Measurements from ENCODE around the gene MRPL23.

DNA sequence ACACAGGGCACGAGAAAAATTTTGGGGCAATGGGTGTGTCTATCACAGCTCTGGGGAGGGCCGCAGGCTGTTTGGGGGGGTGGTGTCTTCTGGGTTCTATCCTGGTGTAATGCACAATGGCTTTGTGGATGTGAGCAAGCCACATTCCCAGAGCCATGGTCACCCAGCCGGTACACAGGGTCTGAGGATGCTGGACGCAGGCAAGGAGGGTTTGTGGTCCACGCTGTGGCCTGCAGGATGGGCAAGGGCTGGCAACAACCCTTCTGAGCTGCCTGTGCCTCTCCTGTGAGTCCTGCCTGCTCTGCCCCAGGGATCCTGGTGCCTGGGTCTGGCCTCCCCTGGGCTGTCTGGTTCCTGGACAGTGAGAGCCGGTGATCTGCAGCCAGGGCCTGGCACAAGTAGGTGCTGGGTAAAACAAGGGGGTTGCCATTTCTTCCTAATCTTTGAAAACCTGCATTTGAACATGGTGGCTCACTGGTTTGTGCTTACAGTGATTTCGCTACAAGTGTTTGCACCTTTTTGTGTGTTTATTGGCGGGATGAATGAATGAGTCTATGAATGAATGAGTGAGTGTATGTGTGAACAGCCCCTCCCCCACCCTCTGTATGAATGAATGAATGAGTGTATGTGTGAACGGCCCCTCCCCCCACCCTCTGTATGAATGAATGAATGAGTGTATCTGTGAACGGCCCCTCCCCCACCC lies 4.4 kb upstream of the MRPL23 start:
- TF ChIP-seq, protein P1, sequence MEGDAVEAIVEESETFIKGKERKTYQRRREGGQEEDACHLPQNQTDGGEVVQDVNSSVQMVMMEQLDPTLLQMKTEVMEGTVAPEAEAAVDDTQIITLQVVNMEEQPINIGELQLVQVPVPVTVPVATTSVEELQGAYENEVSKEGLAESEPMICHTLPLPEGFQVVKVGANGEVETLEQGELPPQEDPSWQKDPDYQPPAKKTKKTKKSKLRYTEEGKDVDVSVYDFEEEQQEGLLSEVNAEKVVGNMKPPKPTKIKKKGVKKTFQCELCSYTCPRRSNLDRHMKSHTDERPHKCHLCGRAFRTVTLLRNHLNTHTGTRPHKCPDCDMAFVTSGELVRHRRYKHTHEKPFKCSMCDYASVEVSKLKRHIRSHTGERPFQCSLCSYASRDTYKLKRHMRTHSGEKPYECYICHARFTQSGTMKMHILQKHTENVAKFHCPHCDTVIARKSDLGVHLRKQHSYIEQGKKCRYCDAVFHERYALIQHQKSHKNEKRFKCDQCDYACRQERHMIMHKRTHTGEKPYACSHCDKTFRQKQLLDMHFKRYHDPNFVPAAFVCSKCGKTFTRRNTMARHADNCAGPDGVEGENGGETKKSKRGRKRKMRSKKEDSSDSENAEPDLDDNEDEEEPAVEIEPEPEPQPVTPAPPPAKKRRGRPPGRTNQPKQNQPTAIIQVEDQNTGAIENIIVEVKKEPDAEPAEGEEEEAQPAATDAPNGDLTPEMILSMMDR (IDR thresholded peaks at IDR 0.05) = no peak
- no peak for TF ChIP-seq POLR2A (IDR thresholded peaks at IDR 0.05)

Measured in adrenal gland (tissue), 5 donors.